Hepatocyte (in vitro differentiated cells): ENCODE data around the gene WDFY4. TPM values are rescaled to one million over a fixed set of nuclear protein-coding genes. Genes with fewer than 3 reads are reported as not detected.

ENCODE experiments used
- DNase-seq: peaks from one replicate; pipeline ENCODE4 v3.0.0-alpha.2; 2016; ENCODE audit warnings: low spot score
- H2AFZ ChIP-seq: fragments of 200-600 bp; sonication (generic); 2 replicates; pipeline ENCODE4 v1.6.0; 2016; ENCODE audit warnings: antibody characterized with exemption, mild to moderate bottlenecking
- H3K27ac ChIP-seq: fragments of 200-600 bp; sonication (generic); 2 replicates; pipeline ENCODE4 v1.5.1; 2016; ENCODE audit warnings: mild to moderate bottlenecking
- H3K27me3 ChIP-seq: fragments of 200-600 bp; sonication (generic); 2 replicates; pipeline ENCODE4 v1.6.1; 2016
- H3K36me3 ChIP-seq: fragments of 200-600 bp; sonication (generic); replicated peaks from 2 replicates; pipeline ENCODE4 v1.5.1; 2016; ENCODE audit warnings: low read depth; ENCODE audit not compliant: insufficient read depth
- H3K4me1 ChIP-seq: fragments of 200-600 bp; sonication (generic); 2 replicates; pipeline ENCODE4 v1.5.1; 2016; ENCODE audit warnings: mild to moderate bottlenecking, moderate library complexity; ENCODE audit not compliant: insufficient read depth
- H3K4me2 ChIP-seq: fragments of 200-600 bp; sonication (generic); 2 replicates; pipeline ENCODE4 v1.6.0; 2016
- H3K4me3 ChIP-seq: fragments of 200-600 bp; sonication (generic); 2 replicates; pipeline ENCODE4 v1.5.1; 2016; ENCODE audit warnings: mild to moderate bottlenecking
- H3K79me2 ChIP-seq: fragments of 200-600 bp; sonication (generic); 2 replicates; pipeline ENCODE4 v1.6.0; 2017; ENCODE audit warnings: mild to moderate bottlenecking
- H3K9me2 ChIP-seq: fragments of 200-600 bp; sonication (generic); replicated peaks from 2 replicates; pipeline ENCODE4 v1.6.0; 2017; ENCODE audit warnings: mild to moderate bottlenecking; ENCODE audit not compliant: insufficient read depth
- H3K9me3 ChIP-seq: fragments of 200-600 bp; sonication (generic); 2 replicates; pipeline ENCODE4 v1.5.1; 2016; ENCODE audit warnings: low read depth, mild to moderate bottlenecking
- H4K20me1 ChIP-seq: fragments of 200-600 bp; sonication (generic); 2 replicates; pipeline ENCODE4 v1.6.0; 2016; ENCODE audit warnings: mild to moderate bottlenecking; ENCODE audit not compliant: insufficient read depth, poor library complexity, severe bottlenecking
- EZH2 ChIP-seq: fragments of 200-600 bp; sonication (generic); IDR thresholded peaks from 2 replicates; pipeline ENCODE4 v1.6.1; 2016; ENCODE audit warnings: antibody characterized with exemption, mild to moderate bottlenecking, borderline replicate concordance
- EZH2phosphoT487 ChIP-seq: fragments of 200-600 bp; sonication (generic); IDR thresholded peaks from one replicate; pipeline ENCODE4 v1.6.1; 2018; ENCODE audit warnings: antibody characterized with exemption, mild to moderate bottlenecking, low read depth, moderate library complexity; ENCODE audit not compliant: unreplicated experiment, severe bottlenecking
- WGBS: methylation state at CpG from one replicate; pipeline ENCODE4 v1.1.6; 2016; ENCODE audit warnings: low lambda C conversion rate; ENCODE audit errors: missing lambda C conversion rate; 5-methylcytosine and 5-hydroxymethylcytosine counted together
- polyA plus RNA-seq: library from polyadenylated mRNA; unstranded; fragments of >200 nt; fragmentation: Nextera tagmentation; extraction: Ambion mirVana; gene quantifications from 2 replicates; pipeline ENCODE4 v1.2.1, GENCODE V29; 2016
- total RNA-seq: library from RNA; depleted of rRNA; stranded (reverse); fragments of >200 nt; gene quantifications from 2 replicates; pipeline ENCODE4 v1.2.3, GENCODE V29; 2014
- TF ChIP-seq, protein P1 (sequence below): fragments of 200-600 bp; sonication (generic); IDR thresholded peaks from 2 replicates; pipeline ENCODE4 v1.5.1; 2016; ENCODE audit warnings: antibody characterized with exemption, mild to moderate bottlenecking; ENCODE audit not compliant: poor library complexity

Gene WDFY4
- total and polyA plus RNA-seq, 2 experiments from 2014 or later: 0.43 to 0.91 TPM

GRCh38 chr10:48940372-48940771 lies 255.7 kb downstream of the WDFY4 start:
- TF ChIP-seq, protein P1, sequence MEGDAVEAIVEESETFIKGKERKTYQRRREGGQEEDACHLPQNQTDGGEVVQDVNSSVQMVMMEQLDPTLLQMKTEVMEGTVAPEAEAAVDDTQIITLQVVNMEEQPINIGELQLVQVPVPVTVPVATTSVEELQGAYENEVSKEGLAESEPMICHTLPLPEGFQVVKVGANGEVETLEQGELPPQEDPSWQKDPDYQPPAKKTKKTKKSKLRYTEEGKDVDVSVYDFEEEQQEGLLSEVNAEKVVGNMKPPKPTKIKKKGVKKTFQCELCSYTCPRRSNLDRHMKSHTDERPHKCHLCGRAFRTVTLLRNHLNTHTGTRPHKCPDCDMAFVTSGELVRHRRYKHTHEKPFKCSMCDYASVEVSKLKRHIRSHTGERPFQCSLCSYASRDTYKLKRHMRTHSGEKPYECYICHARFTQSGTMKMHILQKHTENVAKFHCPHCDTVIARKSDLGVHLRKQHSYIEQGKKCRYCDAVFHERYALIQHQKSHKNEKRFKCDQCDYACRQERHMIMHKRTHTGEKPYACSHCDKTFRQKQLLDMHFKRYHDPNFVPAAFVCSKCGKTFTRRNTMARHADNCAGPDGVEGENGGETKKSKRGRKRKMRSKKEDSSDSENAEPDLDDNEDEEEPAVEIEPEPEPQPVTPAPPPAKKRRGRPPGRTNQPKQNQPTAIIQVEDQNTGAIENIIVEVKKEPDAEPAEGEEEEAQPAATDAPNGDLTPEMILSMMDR: no peak
- TF ChIP-seq EZH2 (no peak), EZH2phosphoT487 (no peak)
- no peak for DNase-seq
- Histone ChIP-seq H4K20me1 (no peaks in the 10 kb centered on the region), H3K36me3 (no peaks in the 10 kb centered on the region), H2AFZ (no peak overlapping the region), H3K4me1 (peaks cover 4% of the 10 kb centered on the region), H3K27ac (no peak overlapping the region), H3K9me2 (no peaks in the 10 kb centered on the region), H3K27me3 (no peaks in the 10 kb centered on the region), H3K79me2 (no peaks in the 10 kb centered on the region), H3K9me3 (no peaks in the 10 kb centered on the region), H3K4me2 (no peak overlapping the region), H3K4me3 (no peak overlapping the region)
- 87% methylated on average over 5 of the region's 5 CpGs for WGBS

- Histone ChIP-seq H3K4me2 (no peak overlapping the region), H3K9me2 (no peaks in the 10 kb centered on the region), H3K9me3 (no peaks in the 10 kb centered on the region), H3K27me3 (no peaks in the 10 kb centered on the region), H3K36me3 (no peaks in the 10 kb centered on the region), H2AFZ (no peak overlapping the region), H3K27ac (no peak overlapping the region), H3K4me1 (peaks cover 9% of the 10 kb centered on the region), H3K4me3 (no peak overlapping the region), H3K79me2 (no peaks in the 10 kb centered on the region), H4K20me1 (no peaks in the 10 kb centered on the region)
- no peak for TF ChIP-seq EZH2phosphoT487
- TF ChIP-seq, protein P1: no peak
- TF ChIP-seq EZH2: no peak
- 87% methylated on average over 7 of the region's 7 CpGs for WGBS
- no peak for DNase-seq
Measured at GRCh38 chr10:48940958-48941357, 256.3 kb downstream of the WDFY4 start.

- WGBS: 91% methylated on average over 10 of the region's 10 CpGs
- no peaks in the 10 kb centered on the region for H3K9me2 ChIP-seq
Measured at GRCh38 chr10:48941427-48942075, 256.9 kb downstream of the WDFY4 start.

More at GRCh38 chr10:48941427-48942075, 256.9 kb downstream of the WDFY4 start:
- Histone ChIP-seq H3K27ac (no peak overlapping the region), H4K20me1 (no peaks in the 10 kb centered on the region), H3K27me3 (no peaks in the 10 kb centered on the region), H3K4me2 (no peak overlapping the region), H3K79me2 (no peaks in the 10 kb centered on the region), H2AFZ (no peak overlapping the region), H3K4me3 (no peak overlapping the region), H3K36me3 (no peaks in the 10 kb centered on the region), H3K4me1 (peaks cover 13% of the 10 kb centered on the region), H3K9me3 (no peaks in the 10 kb centered on the region)
- DNase-seq: no peak
- TF ChIP-seq EZH2: no peak
- TF ChIP-seq EZH2phosphoT487: no peak
- TF ChIP-seq, protein P1: no peak
